Lung (tissue), 12 donors: ENCODE results near the gene CHD8. TPM values are rescaled to one million over a fixed set of nuclear protein-coding genes. Genes with fewer than 3 reads are reported as not detected.

Source experiments
- ATAC-seq: fragments of 200-7000 bp; cut with Tn5 transposase; one replicate; pipeline ENCODE4 v1.9.1; 2020; ENCODE audit warnings: moderate number of reproducible peaks; ENCODE audit not compliant: insufficient read depth, low FRiP score
- DNase-seq, 3 donors: peaks; one replicate each; pipeline ENCODE4 v3.0.0-alpha.2; 2013 to 2017
- H3K27ac ChIP-seq, 2 donors: one replicate each; pipeline ENCODE4 v1.5.1; 2013; ENCODE audit warnings: mild to moderate bottlenecking in 2 of 2, moderate library complexity in 2 of 2, control low read depth in 1 of 2, inconsistent platforms in 1 of 2, low read depth in 1 of 2, low read length in 1 of 2
- H3K27me3 ChIP-seq, 3 donors: one replicate each; pipeline ENCODE4 v1.5.1; 2013; ENCODE audit warnings: low read length in 2 of 3; ENCODE audit not compliant: control insufficient read depth in 3 of 3, insufficient read depth in 3 of 3
- H3K36me3 ChIP-seq, 4 donors: one replicate each; pipeline ENCODE4 v1.5.1; 2013; ENCODE audit warnings: low read length in 4 of 4, mild to moderate bottlenecking in 1 of 4, moderate library complexity in 1 of 4; ENCODE audit not compliant: control insufficient read depth in 4 of 4, insufficient read depth in 4 of 4
- H3K4me1 ChIP-seq, 5 donors: one replicate each; pipeline ENCODE4 v1.5.1; 2013; ENCODE audit warnings: low read length in 5 of 5, mild to moderate bottlenecking in 2 of 5, moderate library complexity in 1 of 5; ENCODE audit not compliant: control insufficient read depth in 5 of 5, insufficient read depth in 5 of 5
- H3K4me3 ChIP-seq: one replicate; pipeline ENCODE4 v1.5.1; 2013; ENCODE audit warnings: mild to moderate bottlenecking, control low read depth, moderate library complexity
- H3K9ac ChIP-seq, 2 donors: one replicate each; pipeline ENCODE4 v1.5.1; 2013; ENCODE audit warnings: low read length in 2 of 2, control low read depth in 1 of 2; ENCODE audit not compliant: insufficient read depth in 1 of 2
- H3K9me3 ChIP-seq, 4 donors: one replicate each; pipeline ENCODE4 v1.5.1; 2013; ENCODE audit warnings: low read length in 3 of 4, mild to moderate bottlenecking in 1 of 4, moderate library complexity in 1 of 4; ENCODE audit not compliant: control insufficient read depth in 4 of 4, insufficient read depth in 3 of 4
- CTCF ChIP-seq: IDR thresholded peaks from 2 replicates; pipeline ENCODE4 v1.5.1; 2012; ENCODE audit warnings: mild to moderate bottlenecking; ENCODE audit errors: control extremely low read depth, extremely low read depth
- WGBS, 2 donors: extraction: QIAGEN DNeasy Blood & Tissue Kit; methylation state at CpG; one replicate each; pipeline ENCODE4 v1.1.7; 2013; 5-methylcytosine and 5-hydroxymethylcytosine counted together
- polyA plus RNA-seq, 2 donors: library from polyadenylated mRNA; stranded (reverse); fragments of 200-250 nt; gene quantifications; one replicate each; pipeline ENCODE4 v1.2.1, GENCODE V29; 2013
- total RNA-seq, 2 donors: library from RNA; depleted of rRNA in 1 of 2; stranded (reverse); fragments of >200 nt in 1 of 2; gene quantifications; one replicate each; pipeline ENCODE4 v1.2.1, GENCODE V29; 2014 to 2021
- donor health status: control.
- donor health status: control.
- donor health status: Bipolar disorder and iron deficiency.
- donor health status: healthy.
- donor health status: DM: yes; HTN: yes; CAD: no.

The CHD8 gene
- total and polyA plus RNA-seq, 4 donors = 26.6 to 79.6 (median 50.2) TPM

- Histone ChIP-seq H3K9ac (no peak overlapping the region), H3K9me3 (no peaks in the 10 kb centered on the region), H3K36me3 (peaks cover 50 to 80% (median 70%) of the 10 kb centered on the region in 4 donors), H3K27ac (no peak overlapping the region), H3K27me3 (no peaks in the 10 kb centered on the region), H3K4me3 (no peak overlapping the region), H3K4me1 (peaks cover 0 to 2% (median 0%) of the 10 kb centered on the region in 5 donors)
- no peak for TF ChIP-seq CTCF
- no peak for ATAC-seq
- 70 to 79% methylated on average over 3 of the region's 3 CpGs for whole genome bisulfite sequencing, 2 donors
- no peak for DNase-seq
Measured at GRCh38 chr14:21405097-21405496, 50.8 kb downstream of the CHD8 start.

- H3K36me3 ChIP-seq = peaks cover 51 to 70% (median 66%) of the 10 kb centered on the region in 4 donors
- H3K9ac ChIP-seq = no peak overlapping the region
- DNase-seq (no peak), ATAC-seq (no peak)
- no peak overlapping the region for H3K27ac ChIP-seq
- WGBS, 2 donors = 96 to 97% methylated on average over 5 of the region's 5 CpGs
- H3K4me1 ChIP-seq = no peaks in the 10 kb centered on the region
- H3K27me3 ChIP-seq = no peaks in the 10 kb centered on the region
- H3K9me3 ChIP-seq = no peaks in the 10 kb centered on the region
- no peak overlapping the region for H3K4me3 ChIP-seq
- TF ChIP-seq CTCF = no peak
Measured at GRCh38 chr14:21399311-21399870, 56.5 kb downstream of the CHD8 start.

- WGBS, 2 donors = 95 to 96% methylated on average over 4 of the region's 4 CpGs
- Histone ChIP-seq H3K4me1 (no peaks in the 10 kb centered on the region), H3K4me3 (no peak overlapping the region), H3K27me3 (no peaks in the 10 kb centered on the region), H3K9ac (no peak overlapping the region), H3K9me3 (no peaks in the 10 kb centered on the region), H3K36me3 (peaks cover 55 to 72% (median 68%) of the 10 kb centered on the region in 4 donors), H3K27ac (no peak overlapping the region)
- ATAC-seq (no peak), DNase-seq (no peak)
- no peak for TF ChIP-seq CTCF
Measured at GRCh38 chr14:21398901-21399300, 57.0 kb downstream of the CHD8 start.

- Histone ChIP-seq H3K36me3 (peaks cover 52 to 70% (median 60%) of the 10 kb centered on the region in 4 donors), H3K9ac (no peak overlapping the region), H3K27me3 (no peaks in the 10 kb centered on the region), H3K9me3 (no peaks in the 10 kb centered on the region), H3K27ac (no peak overlapping the region), H3K4me1 (no peaks in the 10 kb centered on the region), H3K4me3 (no peak overlapping the region)
- no peak for TF ChIP-seq CTCF
- ATAC-seq (no peak), DNase-seq (no peak)
- WGBS, 2 donors = 37 to 42% methylated on average over 1 of the region's 1 CpG
Measured at GRCh38 chr14:21395450-21395849, 60.5 kb downstream of the CHD8 start.
